Measurements from ENCODE around the gene GREB1. TPM values are rescaled to one million over a fixed set of nuclear protein-coding genes. Genes with fewer than 3 reads are reported as not detected.

Gene GREB1
- total and polyA plus RNA-seq, 2 donors (not counting 1 experiment from before 2014, with no cell fraction given) = 0.04 to 0.39 TPM

DNA sequence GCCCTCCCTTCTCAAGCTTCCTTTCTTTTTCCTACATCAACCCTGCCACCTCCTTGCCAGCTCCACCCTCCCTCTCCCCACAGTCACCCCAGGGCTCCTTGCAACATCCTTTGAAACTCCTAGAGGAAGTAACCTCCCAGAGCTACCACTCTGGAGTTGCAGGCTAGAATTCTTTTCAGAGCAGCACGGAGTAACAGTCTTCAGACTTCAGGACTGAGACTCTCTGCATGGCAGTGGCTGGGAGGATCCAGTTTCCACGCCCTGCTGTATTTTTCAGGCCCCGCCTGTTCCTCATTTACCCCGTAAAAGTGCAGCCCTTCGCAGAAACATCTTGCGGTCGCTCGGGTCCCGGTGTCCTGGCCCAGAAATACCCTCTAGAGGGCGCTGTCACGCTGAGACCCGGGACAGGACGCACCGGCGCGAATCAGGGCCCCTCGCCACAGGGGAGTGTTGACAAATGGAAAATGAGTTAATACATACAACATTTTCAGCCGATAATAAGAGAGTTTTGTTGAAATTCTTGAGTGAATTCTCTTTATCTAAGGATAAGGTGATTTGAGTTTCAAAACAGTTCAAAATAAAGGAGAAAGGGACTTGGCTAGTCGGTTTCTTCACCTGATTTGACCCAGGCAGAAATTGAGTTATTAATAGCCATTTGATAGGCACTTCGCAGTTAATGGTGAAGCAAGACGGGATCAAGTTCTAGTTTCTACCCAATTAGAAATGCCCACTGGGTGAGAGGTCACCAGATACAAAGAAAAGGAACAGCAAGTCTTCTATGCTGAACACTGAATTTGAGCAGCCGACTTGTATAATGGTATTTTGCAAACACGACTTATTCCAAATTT, 154.6 kb downstream of the GREB1 start:
- TF ChIP-seq EZH2 (IDR thresholded peaks at IDR 0.05; ENCODE audit: borderline replicate concordance, insufficient read depth, low read depth, low read length, poor library complexity, severe bottlenecking) = no peak
- TF ChIP-seq, protein P1, sequence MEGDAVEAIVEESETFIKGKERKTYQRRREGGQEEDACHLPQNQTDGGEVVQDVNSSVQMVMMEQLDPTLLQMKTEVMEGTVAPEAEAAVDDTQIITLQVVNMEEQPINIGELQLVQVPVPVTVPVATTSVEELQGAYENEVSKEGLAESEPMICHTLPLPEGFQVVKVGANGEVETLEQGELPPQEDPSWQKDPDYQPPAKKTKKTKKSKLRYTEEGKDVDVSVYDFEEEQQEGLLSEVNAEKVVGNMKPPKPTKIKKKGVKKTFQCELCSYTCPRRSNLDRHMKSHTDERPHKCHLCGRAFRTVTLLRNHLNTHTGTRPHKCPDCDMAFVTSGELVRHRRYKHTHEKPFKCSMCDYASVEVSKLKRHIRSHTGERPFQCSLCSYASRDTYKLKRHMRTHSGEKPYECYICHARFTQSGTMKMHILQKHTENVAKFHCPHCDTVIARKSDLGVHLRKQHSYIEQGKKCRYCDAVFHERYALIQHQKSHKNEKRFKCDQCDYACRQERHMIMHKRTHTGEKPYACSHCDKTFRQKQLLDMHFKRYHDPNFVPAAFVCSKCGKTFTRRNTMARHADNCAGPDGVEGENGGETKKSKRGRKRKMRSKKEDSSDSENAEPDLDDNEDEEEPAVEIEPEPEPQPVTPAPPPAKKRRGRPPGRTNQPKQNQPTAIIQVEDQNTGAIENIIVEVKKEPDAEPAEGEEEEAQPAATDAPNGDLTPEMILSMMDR (IDR thresholded peaks at IDR 0.05) = peak; percentile 85

More for the DNA sequence above, 154.6 kb downstream of the GREB1 start:
- Histone ChIP-seq H4K20me1 (ENCODE audit: control insufficient read depth, insufficient read depth, low read length, poor library complexity, severe bottlenecking) (no peaks in the 10 kb centered on the region), H2AFZ (ENCODE audit: insufficient read depth, low read depth, low read length, poor library complexity, severe bottlenecking) (peak overlapping the region; percentile 57), H3K79me2 (ENCODE audit: control insufficient read depth, insufficient read depth, low read length) (no peaks in the 10 kb centered on the region), H3K9ac (ENCODE audit: low read length) (peak overlapping the region; percentile 16), H3K27me3 (replicated peaks in 1 of 4; ENCODE audit: control extremely low read depth in 1 of 4, control insufficient read depth in 3 of 4, insufficient read depth in 4 of 4, low read length in 3 of 4) (peaks cover 0 to 4% (median 0%) of the 10 kb centered on the region in 4 experiments), H3K36me3 (replicated peaks in 1 of 2; ENCODE audit: control extremely low read depth in 1 of 2, control insufficient read depth in 1 of 2, extremely low read depth in 1 of 2, insufficient read depth in 2 of 2, low read length in 1 of 2) (no peaks in the 10 kb centered on the region), H3K4me3 (ENCODE audit: control extremely low read depth in 1 of 5, extremely low read depth in 1 of 5, insufficient read depth in 1 of 5, low read depth in 2 of 5, low read length in 4 of 5) (peak overlapping the region in 1 of 5 experiments; percentile 17), H3K27ac (ENCODE audit: low read length in 2 of 2) (no peak overlapping the region), H3K4me1 (ENCODE audit: control insufficient read depth in 2 of 2, insufficient read depth in 2 of 2, low read length in 2 of 2) (peaks cover 11 to 16% of the 10 kb centered on the region in 2 donors), H3K9me3 (ENCODE audit: control extremely low read depth in 1 of 3, control insufficient read depth in 2 of 3, insufficient read depth in 1 of 3, low read length in 2 of 3) (no peaks in the 10 kb centered on the region), H3K4me2 (replicated peaks; ENCODE audit: low read depth, low read length, poor library complexity, severe bottlenecking) (peak overlapping the region; percentile 67)
- DNase-seq = peak; percentile 89
- ATAC-seq (ENCODE audit: low read depth) = peak; percentile 83
- CTCF ChIA-PET = interaction anchor here (0.7 to 10.1 kb wide), 9 partner anchors 8 to 1318 kb away, joined by 3 to 166 read pairs (median 3); no protein-coding TSS in a partner anchor
- 16% methylated on average over 13 of the region's 23 CpGs for whole genome bisulfite sequencing (ENCODE audit: insufficient coverage)
- Mint-ChIP-seq H3K27me3 (peaks cover 25% of the 10 kb centered on the region), H3K27ac (no peak overlapping the region), H3K4me3 (peak overlapping the region; percentile 67), H3K9me3 (ENCODE audit: insufficient read depth) (no peaks in the 10 kb centered on the region), H3K4me1 (peaks cover 8% of the 10 kb centered on the region)
- POLR2A ChIA-PET = interaction anchor here (1.1 kb wide), 1 partner anchor 65 kb away, joined by 3 read pairs; no protein-coding TSS in a partner anchor
- intact Hi-C loops (cut with micrococcal nuclease) = loop anchor here (1.0 to 5.0 kb wide), 3 partner anchors 58 to 1029 kb away; partner anchors contain the start of genes LPIN1 and TRIB2

Measured in B cell (primary cell).